Measurements from ENCODE around the gene ARSB.

DNA sequence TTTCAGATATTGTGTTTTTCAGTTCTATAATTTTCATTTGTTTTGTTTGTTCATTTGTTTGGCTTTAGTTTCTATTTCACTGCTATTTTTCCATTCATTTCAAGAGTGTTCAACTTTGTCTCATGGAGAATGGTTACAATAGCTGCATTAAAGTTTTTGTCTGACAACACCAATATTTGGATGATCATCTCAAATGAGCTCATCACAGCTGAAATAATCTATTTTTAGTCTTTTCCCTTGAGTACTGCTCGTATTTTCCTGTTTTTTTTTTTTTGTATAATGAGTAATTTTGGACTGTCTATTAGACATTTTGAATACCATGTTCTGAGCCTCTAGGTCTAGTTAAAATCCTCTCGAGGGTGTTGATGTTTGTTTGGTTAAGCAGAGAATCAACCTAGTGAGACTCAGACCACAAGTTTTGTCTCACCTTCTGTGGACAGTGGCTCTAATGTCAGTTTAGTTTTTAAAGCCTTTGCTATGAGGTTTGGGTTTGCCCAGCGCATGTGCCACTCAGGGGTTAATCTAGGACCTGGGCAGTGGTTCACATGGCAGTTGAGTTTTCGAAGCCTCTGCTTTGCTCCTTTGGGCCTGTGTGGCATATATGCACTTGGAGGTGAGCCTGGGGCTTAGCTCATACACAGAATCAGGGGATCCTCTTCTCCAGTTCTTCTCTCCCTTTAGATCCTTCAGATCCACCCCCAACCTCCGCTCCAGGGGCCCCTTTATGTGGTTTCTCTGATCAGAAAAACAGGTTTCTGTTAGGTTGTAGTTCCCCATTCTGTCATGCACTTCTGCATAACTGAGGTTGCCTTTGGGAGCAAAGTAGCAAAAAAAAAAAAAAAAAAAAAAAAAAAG, 79.8 kb downstream of the ARSB start:
- TF ChIP-seq, protein P1, sequence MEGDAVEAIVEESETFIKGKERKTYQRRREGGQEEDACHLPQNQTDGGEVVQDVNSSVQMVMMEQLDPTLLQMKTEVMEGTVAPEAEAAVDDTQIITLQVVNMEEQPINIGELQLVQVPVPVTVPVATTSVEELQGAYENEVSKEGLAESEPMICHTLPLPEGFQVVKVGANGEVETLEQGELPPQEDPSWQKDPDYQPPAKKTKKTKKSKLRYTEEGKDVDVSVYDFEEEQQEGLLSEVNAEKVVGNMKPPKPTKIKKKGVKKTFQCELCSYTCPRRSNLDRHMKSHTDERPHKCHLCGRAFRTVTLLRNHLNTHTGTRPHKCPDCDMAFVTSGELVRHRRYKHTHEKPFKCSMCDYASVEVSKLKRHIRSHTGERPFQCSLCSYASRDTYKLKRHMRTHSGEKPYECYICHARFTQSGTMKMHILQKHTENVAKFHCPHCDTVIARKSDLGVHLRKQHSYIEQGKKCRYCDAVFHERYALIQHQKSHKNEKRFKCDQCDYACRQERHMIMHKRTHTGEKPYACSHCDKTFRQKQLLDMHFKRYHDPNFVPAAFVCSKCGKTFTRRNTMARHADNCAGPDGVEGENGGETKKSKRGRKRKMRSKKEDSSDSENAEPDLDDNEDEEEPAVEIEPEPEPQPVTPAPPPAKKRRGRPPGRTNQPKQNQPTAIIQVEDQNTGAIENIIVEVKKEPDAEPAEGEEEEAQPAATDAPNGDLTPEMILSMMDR (IDR thresholded peaks at IDR 0.05) = no peak
- TF ChIP-seq POLR2A (IDR thresholded peaks at IDR 0.05) = no peak
